HG02938 (cell line): ENCODE data around the gene NRAP.

Experiments used
- ATAC-seq: cut with Tn5 transposase; IDR thresholded peaks from one replicate; pipeline ENCODE4 v1.9.1; 2021; ENCODE audit warnings: mild to moderate bottlenecking, moderate library complexity; ENCODE audit not compliant: unreplicated experiment

The NRAP gene

GRCh38 chr10:113610631-113611601, 52.9 kb downstream of the NRAP start:
- ATAC-seq: no peak

- ATAC-seq: no peak
These were observed 54.1 kb downstream of the NRAP start for GRCh38 chr10:113609704-113610108.

GRCh38 chr10:113605268-113605978, 58.4 kb downstream of the NRAP start:
- no peak for ATAC-seq

GRCh38 chr10:113604572-113604971, 59.3 kb downstream of the NRAP start:
- no peak for ATAC-seq

- ATAC-seq: no peak
These were observed 60.6 kb downstream of the NRAP start for GRCh38 chr10:113603057-113603777.

- ATAC-seq: no peak
These were observed 63.3 kb downstream of the NRAP start for GRCh38 chr10:113600569-113600968.

- ATAC-seq: no peak
These were observed 69.2 kb downstream of the NRAP start for GRCh38 chr10:113594652-113595051.

GRCh38 chr10:113592380-113592779, 71.5 kb downstream of the NRAP start:
- ATAC-seq: no peak

- ATAC-seq: no peak
These were observed 73.3 kb downstream of the NRAP start for GRCh38 chr10:113590581-113590980.

GRCh38 chr10:113589201-113589770, 74.6 kb downstream of the NRAP start:
- ATAC-seq: no peak

- ATAC-seq: no peak
These were observed 77.9 kb downstream of the NRAP start for GRCh38 chr10:113585949-113586348.

- no peak for ATAC-seq
These were observed 80.3 kb downstream of the NRAP start for GRCh38 chr10:113583571-113583970.

- ATAC-seq: no peak
These were observed 82.7 kb downstream of the NRAP start for GRCh38 chr10:113581092-113581491.

GRCh38 chr10:113578773-113579172, 85.1 kb downstream of the NRAP start:
- ATAC-seq: no peak

- no peak for ATAC-seq
These were observed 87.0 kb downstream of the NRAP start for GRCh38 chr10:113576852-113577251.

- ATAC-seq: no peak
These were observed 90.5 kb downstream of the NRAP start for GRCh38 chr10:113573368-113573767.

GRCh38 chr10:113572520-113573290, 91.1 kb downstream of the NRAP start:
- no peak for ATAC-seq

- ATAC-seq: no peak
These were observed 94.3 kb downstream of the NRAP start for GRCh38 chr10:113569576-113569975.

- ATAC-seq: no peak
These were observed 97.0 kb downstream of the NRAP start for GRCh38 chr10:113566888-113567287.

GRCh38 chr10:113565364-113565763, 98.5 kb downstream of the NRAP start:
- ATAC-seq: no peak
